NCI-H146 (cell line): ENCODE data around the gene KIF12.
"Not testable (repeated sequence)": the region's sequence is repeated elsewhere in the genome, so short reads cannot be mapped to it uniquely, and the experiment has no call there.

ENCODE experiments used
- DNase-seq: peaks from one replicate; lab custom pipeline; 2025; lab: John Stamatoyannopoulos, UW

KIF12 gene

GRCh38 chr9:114098936-114099668 is at the start of gene KIF12:
TSS of gene KIF12 (minus strand) at chr9:114099292. CDS start at chr9:114099276, 16 bp downstream.
- DNase-seq: no peak

DNA sequence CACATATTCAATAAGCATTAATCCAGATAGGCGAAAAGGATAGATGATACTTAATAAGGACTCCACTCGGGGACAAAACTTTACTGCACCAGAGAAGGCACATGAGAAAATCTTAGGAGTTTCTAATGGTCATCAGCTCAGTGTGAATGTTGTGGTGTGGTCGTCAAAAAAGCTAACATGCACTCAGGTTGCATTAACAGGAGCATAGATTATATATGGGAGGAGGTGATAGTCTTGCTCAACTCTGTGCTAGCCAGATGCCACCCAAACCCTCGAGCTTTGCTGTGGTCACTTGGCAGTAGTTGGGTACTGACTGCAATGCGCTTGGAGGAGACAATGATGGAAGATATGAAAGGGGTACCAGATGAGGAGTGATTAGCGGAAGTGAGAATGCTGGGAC is 47.6 kb upstream of the KIF12 start:
- DNase-seq: no peak

- DNase-seq: no peak
Measured at GRCh38 chr9:114143234-114143633, 44.1 kb upstream of the KIF12 start.

DNA sequence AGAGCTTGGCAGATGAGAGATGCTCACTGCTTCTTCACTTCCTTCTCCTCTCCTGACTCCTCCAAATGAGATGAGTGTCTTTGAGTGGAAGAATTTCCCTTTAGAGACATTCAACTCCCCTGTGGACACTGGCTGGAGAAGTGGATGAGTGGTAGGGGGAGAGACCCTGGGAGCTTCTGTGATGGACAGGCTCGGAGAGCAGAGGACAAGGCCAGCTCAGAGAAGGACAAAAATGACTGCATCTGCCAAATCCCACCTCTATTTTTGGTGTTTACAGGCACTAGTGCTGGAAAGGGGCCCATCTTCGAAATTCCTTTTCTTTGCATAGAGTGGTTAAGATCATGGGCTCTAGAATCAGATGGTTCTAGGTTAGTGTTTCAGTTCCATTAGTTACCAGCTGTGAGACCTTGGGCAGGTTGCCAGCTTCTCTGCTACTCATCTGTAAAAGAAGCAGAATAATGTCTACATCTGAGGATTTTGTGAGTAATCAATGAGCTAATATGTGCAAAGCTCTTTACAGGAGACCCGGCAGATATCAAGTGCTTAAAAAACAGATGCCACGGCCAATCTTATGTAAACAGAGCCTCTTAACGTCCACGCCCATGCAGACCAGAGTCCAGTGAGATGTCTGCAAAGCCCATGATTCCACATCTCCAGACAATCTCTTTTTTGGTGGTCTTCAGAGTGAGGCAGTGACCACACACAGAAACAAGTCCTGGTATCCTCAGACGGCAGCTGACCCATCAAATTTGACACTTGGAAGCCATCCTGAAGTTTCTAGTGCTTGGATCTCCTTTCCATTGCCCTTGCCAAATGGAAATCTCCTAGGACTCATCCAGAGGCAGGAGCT is 42.7 kb upstream of the KIF12 start:
- no peak for DNase-seq

DNA sequence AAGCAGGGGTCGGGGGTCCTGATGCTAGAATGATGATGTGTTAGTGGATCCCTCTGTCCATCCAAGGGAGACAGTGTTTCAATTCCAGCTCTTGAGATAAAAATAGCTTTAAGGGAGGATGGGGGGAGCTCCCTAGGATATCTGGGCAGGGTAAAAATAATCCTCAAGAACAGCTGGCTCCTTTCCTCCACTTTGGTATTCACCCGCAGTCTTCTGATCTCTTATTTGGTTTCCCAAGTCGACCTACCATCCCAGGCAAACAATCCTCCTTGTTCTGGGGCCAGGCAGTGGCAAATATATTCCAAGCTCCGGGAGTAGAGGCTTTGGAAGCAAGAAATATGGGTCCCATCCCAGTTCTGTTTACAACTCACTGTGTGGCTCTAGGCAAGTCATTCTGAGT is 41.8 kb upstream of the KIF12 start:
- no peak for DNase-seq

DNA sequence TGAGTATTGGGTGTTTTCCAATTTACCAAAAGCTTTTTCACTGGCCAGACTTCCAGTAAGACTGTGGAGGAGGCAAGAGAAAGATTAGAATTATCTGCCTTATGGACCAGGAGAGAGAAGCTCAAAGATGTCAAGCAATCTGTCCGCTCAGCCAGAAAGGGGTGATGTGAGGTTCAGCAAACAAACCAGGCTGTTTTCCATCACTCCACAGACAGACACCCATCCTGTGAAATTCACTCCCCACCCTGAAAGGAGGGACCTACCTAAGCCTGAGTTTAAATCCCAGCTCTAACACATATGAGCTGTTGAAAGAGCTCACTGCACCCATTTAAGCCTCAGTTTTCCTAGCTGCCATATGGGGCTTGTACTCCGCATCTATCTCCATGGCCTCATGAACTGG is 41.3 kb upstream of the KIF12 start:
- DNase-seq: no peak

DNA sequence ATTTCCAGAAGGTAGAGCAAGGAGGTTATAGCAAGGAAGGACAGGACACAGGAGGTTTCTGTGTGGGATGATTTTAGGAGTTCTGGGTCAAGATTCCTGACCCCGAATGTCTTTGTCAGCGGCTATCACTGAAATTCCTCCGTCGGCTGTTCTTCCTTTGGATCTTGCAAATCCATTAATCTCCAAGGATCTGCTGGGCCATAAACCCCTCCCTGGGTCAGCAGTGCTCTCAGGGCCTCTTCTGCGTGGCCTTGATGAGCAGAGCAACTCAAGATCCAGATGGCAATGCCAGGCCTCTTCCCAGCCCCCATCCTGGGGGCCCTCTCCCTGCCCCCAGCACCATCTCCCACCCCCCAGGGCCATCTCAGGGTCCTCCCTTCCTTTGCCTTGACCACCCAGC is 40.0 kb upstream of the KIF12 start:
- no peak for DNase-seq

DNA sequence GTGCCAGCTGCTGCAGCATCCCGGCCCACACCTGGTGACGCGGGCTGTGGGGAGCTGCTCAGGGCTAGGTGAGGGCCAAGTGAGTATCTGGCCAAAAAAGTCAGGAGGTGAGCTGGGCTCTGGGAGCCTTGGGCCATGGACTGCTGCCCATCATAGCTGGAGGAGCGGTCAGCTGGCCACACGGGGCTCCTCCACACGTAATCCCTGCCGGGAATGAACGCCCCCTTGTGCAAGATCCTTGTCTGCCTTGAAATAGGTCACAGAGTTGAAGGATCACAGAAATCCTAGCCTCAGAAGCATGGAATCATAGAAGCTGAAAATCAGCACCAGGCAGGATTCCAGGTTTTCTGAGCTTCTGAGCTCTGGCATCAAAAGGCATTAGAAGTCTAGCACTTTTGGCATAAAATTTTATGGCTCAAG is 39.5 kb upstream of the KIF12 start:
- DNase-seq: no peak

- DNase-seq: no peak
Measured at GRCh38 chr9:114137831-114138230, 38.7 kb upstream of the KIF12 start.

- DNase-seq: no peak
Measured at GRCh38 chr9:114134827-114135396, 35.8 kb upstream of the KIF12 start.

- no peak for DNase-seq
Measured at GRCh38 chr9:114132550-114132918, 33.4 kb upstream of the KIF12 start.

DNA sequence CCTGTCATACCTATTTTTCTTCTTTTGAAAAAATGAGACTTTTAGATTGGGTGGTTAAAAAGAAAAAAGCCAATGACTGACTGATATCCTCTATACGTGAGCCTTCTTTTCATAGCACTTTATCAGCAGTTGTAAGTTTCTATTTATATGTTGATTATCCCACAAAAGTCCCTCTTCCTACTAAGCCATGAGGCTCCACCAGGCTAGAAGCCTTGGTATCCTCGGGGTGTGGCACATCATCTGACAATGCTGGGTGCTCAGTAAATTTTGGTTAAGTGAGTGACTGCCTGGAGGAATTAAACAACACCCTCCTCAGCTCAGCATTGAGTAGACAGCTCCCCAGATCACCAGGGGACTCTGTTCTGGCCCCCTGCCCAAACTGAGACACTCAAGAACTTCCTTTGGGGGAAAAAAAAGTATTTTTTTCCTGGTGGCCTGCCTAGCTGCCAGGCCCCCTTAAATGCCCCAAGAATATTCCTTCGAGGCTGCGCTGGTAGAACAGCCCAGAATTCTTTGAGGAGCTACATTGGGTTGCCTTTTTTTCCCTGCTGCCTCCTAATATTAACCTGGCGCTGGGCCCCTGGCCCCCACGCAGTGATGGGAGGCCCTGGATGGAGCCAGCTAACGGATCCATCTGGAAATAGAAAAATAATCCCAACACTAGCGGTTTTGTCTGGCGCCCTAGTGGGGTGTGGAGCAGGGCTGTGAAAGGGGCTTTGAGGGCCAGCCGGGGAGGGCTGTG is 32.9 kb upstream of the KIF12 start:
- DNase-seq: no peak

- no peak for DNase-seq
Measured at GRCh38 chr9:114130624-114131277, 31.7 kb upstream of the KIF12 start.

GRCh38 chr9:114130141-114130540 is 31.0 kb upstream of the KIF12 start:
- DNase-seq: no peak

DNA sequence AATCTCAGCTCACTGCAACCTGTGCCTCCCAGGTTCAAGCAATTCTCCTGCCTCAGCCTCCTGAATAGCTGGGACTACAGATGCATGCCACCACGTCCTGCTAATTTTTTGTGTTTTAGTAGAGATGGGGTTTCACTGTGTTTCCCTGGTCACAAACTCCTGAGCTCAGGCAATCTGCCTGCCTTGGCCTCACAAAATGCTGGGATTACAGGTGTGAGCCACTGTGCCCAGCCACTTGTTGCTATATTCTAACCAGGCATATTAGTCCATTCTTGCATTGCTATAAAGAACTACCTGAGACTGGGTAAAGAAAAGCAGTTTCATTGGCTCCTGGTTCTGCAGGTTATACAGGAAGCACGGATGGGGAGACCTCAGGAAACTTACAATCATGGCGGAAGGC is 29.7 kb upstream of the KIF12 start:
- not testable (repeated sequence) for DNase-seq

DNA sequence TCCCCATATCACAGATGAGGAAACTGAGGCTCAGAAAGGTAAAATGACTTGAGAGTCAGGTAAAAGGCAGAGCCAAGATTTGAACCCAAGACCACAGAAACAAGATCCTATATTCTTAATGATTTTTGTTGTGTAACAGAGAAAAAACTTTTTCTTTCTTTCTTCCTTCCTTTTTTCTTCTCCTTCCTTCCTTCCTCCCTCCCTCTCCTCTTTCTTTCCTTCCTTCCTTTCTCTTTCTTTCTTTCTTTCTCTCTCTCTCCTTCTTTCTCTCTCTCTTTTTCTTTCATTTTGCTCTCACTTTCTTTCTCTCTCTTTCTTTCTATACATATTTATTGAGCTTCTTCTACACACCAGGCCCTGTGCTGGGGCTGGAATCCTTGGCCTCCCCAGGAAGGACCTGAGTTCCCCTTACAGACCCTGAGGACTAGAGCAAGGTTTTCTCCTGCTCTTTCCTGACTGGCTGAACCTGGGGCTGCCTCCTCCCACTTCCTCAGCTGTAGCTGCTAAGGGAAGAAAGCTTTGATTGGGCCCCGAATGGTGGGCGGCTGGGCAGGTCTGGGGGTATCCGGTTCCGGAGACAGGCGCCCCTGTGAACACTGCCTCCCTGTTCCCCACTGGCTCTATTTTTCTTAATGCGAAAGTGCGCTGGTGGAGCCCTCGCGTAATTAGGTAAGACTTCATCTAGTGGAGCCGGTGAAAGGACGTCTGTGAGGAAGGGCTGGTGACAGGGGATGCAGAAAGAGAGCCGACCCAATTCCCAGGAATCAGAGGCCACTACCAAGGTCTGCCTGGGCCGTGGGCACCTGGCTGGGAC is 27.4 kb upstream of the KIF12 start:
- no peak for DNase-seq

DNA sequence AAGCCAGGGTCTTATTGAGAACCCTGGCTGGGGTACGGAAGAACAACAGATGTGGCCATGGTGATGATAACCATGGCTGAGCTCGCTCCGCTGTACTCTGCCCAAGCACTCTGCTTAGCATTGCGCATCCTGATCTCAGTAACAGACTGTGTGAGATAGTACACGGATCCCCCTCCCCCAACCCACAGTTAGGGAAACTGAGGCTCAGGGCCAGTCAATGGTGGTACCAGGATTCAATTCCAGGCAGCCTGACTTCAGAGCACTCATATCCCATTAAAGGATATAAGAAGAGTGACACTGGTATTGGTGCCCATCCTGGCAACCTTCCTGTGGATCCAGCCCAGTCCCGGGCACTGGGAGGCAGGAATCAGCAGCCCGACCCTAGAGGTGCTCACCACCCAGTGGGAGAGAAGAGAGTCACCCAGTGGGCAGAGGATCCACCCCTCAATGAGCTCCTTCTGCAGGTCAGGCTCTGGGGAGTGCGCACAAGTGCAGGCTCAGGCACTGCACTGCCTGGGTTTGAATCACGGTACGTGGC is 26.5 kb upstream of the KIF12 start:
- DNase-seq: no peak

- DNase-seq: no peak
Measured at GRCh38 chr9:114124666-114125475, 25.8 kb upstream of the KIF12 start.

GRCh38 chr9:114124138-114124537 is 25.0 kb upstream of the KIF12 start:
- DNase-seq: no peak
